Ishikawa (cell line): ENCODE results near the gene GALNT10.

Source experiments
- RAD21 ChIP-seq: IDR thresholded peaks from 2 replicates; pipeline ENCODE4 v1.6.1; 2012; ENCODE audit warnings: low read depth
- TAF1 ChIP-seq: IDR thresholded peaks from 2 replicates; pipeline ENCODE4 v1.6.1; 2012; ENCODE audit warnings: low read depth, mild to moderate bottlenecking
- TEAD4 ChIP-seq: IDR thresholded peaks from 2 replicates; pipeline ENCODE4 v1.6.1; 2012
- YY1 ChIP-seq: IDR thresholded peaks from 2 replicates; pipeline ENCODE4 v1.6.1; 2012; ENCODE audit warnings: low read depth

GRCh38 chr5:154329062-154329461 lies 138.5 kb downstream of the GALNT10 start:
- TF ChIP-seq TEAD4: no peak
- TF ChIP-seq RAD21: no peak
- TF ChIP-seq TAF1: no peak
- TF ChIP-seq YY1: no peak
